Stimulated activated CD8-positive, alpha-beta memory T cell treated with anti-CD3 and anti-CD28 coated beads, Interleukin-15, amount 100 ng/mL, for 24 hours (primary cell): ENCODE results near the gene LRTM2.

ENCODE experiments used
- DNase-seq: peaks from one replicate; pipeline ENCODE4 v3.0.0-alpha.2; 2020; ENCODE audit warnings: low read depth

LRTM2 gene

GRCh38 chr12:1820191-1820895, at the start of gene LRTM2:
LRTM2 (plus strand) TSS chr12:1820565; CDS start chr12:1828149, 7,584 bp downstream.
- DNase-seq: no peak

DNA sequence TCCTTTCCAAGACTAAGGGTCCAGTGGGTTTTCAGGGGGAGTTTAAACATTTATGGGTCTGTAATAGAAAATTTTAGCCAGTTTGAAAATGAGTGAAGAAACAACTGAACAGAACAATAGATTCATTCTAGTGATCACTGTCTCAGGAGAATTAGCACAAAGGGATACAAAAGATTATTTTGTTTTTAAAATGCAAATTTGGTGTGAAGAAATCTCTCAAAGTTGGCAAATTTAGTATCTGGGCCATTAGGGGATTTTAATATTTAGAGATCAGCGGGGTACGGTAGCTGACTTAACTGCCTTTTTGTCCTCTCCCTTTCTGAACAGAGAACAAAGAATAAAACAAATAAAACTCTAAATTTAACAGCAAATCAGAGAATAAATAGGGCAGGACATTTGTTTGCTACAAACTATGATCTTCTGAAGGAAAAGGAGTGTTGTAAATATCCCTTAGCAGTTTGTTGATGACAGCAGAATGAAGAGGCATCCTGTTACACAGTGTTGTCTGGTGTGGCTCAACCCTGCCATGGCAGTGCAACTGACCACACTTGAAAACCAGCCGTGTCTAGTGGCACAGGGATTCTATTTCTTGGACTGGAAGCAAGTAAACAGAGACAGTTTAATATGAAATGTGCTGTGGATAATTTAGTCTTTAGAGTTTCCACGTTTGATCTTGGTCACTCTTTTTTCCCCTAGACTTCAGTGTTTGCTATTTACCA, 46.3 kb upstream of the LRTM2 start:
- DNase-seq: no peak

DNA sequence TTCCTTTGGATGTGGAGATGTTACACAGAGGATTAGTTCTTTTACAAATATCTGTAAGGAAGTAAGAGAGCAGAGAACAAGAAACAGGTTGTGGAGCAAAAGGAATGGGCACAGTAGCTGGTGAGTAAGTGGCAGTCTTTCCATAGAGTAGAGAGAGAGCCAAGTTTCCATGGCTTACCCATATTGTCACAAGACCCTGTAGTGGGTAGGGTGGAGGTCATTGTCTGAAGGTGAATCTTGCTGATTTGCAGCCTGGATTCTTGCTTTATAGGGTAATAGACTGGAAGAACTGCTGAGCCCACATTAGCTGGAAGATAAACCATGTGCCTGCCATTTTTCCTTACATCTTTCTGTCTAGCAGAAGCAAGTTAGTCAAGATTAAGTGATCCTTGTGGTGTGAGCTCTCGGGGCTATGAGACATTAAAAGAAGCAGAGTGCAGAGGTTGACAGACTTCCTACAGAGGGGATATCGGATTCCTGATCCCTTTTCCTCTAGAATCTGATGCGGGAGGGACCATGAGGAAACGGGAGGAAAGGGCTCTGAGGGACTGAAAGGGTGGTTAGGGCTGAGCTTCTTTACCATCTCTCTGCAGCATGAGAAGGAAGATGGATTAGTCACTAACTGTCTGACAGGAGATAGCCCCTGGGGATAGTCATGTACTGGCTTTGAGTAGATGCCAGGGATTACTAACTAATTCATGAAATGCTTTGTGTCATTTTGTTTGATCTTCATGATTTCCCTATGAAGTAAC, 44.0 kb upstream of the LRTM2 start:
- DNase-seq: no peak

GRCh38 chr12:1777798-1778197, 42.6 kb upstream of the LRTM2 start:
- DNase-seq: no peak

DNA sequence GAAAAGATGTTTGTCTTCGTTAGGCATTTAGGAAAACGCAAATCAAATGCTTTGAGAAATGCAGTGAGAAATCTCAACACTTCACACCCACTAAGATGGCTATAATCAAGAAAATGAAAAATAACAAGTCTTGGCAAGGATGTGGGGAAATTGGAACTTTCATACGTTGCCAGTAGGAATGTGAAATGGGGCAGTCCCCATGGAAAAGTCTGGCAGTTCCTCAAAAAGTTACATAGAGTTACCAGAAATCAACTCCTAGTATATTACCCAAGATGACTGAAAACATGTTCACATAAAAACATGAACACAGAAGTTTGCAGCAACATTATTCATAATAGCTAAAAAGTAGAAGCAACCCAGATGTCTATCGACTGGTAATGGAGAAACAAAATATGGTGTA, 41.5 kb upstream of the LRTM2 start:
- DNase-seq: no peak

GRCh38 chr12:1779783-1780182, 40.6 kb upstream of the LRTM2 start:
- DNase-seq: no peak

- no peak for DNase-seq
Measured at GRCh38 chr12:1781772-1782171, 38.6 kb upstream of the LRTM2 start.

DNA sequence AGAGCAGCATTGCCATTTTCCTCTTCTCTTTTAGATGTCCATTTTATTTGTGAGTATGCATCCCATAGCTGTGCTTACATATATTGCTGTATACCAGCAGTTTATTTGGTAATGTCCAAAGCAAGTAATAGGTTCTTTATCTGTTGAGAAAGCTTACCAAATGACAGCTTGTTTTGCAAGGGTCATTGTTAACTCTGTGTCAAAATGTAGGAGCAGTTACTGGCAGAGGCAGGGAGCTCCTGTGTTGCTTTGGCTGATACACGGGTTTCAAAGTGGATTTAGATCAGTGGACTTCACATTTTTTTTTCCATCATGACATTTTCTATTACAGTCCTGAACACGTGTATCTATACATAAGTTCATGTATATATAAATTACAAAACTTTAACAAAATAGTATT, 38.1 kb upstream of the LRTM2 start:
- DNase-seq: no peak

GRCh38 chr12:1787714-1788113, 32.7 kb upstream of the LRTM2 start:
- DNase-seq: no peak

- no peak for DNase-seq
Measured at GRCh38 chr12:1790444-1790843, 29.9 kb upstream of the LRTM2 start.

- no peak for DNase-seq
Measured at GRCh38 chr12:1791104-1791841, 29.1 kb upstream of the LRTM2 start.

DNA sequence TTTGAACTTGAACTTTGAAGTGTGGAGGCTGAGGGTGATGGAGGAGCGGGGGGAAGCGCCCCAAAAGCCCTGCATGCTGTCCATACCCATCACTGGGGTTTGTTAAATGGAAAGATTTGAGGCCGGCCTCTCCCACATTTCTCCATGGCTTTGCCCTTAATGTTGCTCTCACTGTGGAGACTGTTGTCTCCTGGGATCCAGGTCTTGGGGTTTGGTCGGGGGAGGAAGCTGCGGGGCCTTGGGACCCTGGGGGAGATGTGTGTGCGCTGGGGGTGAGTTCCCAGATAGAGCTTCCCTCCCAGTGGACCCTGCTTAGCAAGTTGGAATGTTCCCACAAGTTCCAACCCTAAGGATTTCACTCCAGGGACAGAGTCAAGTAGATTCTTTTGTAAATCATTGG, 28.0 kb upstream of the LRTM2 start:
- DNase-seq: no peak

- no peak for DNase-seq
Measured at GRCh38 chr12:1793426-1794210, 26.7 kb upstream of the LRTM2 start.

GRCh38 chr12:1794440-1795090, 25.8 kb upstream of the LRTM2 start:
- no peak for DNase-seq

- DNase-seq: no peak
Measured at GRCh38 chr12:1795221-1795784, 25.1 kb upstream of the LRTM2 start.

DNA sequence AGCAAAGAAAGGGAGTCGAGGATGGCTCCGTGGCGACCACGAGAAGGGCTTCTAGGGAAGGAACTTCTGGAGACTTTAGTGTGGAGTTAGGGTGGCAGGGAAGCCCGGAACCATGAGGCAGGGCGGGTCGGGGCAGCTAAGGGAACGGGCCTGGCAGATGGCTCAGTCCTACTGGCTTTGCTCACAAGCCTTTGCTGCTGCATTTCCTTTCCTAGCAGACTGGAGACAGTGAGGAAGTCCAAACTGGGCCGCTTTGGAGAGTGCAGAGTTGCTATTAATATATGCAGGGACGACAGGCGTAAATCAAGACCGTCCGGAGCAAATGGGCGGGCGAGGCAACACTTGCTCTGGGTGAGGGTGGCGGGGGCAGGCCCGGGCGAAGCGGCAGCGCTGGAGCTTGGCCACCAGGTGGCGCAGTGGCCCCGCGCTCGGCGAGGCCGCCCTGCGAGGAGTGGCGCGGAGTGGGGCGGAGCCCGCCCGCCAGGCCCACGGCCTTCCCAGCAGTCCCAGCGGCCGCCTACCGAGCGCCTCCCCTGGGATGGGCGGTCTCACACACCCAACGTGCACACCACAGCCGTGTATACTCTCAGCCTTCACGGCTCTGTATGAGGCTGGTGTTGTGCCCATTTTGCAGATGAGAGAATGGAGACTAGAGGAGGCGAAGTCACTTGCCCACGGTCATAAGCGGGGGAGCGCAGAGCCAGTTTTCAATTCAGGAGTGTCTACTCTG, 24.4 kb upstream of the LRTM2 start:
- peak; percentile 96 for DNase-seq

- DNase-seq: no peak
Measured at GRCh38 chr12:1796515-1797010, 23.8 kb upstream of the LRTM2 start.

DNA sequence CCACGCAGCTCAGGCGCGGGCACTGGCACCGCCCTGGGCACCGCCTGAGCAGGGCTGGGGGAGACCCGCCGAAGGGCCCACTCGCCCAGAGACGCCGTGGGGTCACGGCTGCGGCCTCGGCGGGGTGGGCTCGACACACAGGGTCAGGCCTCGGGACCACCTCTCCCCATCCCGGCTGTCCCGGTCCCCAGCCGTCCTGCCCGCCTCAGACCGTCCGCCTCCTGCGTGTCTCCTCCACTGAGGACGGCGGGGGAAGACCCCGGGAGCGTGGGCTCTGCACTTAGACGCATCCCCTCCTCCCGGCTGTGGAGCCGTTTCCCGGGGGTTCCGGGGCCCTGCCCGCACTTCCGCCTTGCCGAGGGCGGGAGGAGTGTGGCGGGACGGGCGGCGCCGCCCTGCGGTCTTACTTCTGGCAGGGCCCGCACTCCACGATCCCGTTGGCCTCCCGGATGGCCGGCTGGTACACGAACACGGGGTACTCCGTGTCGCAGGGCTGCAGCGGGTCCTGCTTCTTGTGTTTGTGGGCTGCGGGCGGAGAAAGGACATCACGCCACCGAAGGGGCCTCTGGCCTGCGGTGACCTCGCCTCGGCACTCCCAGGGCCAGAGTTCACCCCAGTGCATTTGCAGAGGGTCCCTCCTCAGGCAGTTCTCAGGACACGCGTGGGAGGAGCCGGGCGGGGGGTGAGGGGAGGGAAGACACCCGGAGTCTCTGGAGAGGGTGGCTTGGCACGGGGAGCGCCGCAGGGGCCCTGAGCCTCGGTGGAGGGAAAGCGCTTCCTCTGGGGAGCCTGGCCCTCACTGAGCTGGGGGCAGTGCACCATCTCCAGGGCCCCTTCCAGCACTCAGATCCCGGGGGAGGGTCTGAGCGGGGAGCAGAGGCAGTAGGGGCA, 23.1 kb upstream of the LRTM2 start:
- DNase-seq: no peak
